H1 (cell line): ENCODE results near the gene NUP133. TPM values are rescaled to one million over a fixed set of nuclear protein-coding genes. Genes with fewer than 3 reads are reported as not detected.

Source experiments
- CTCF ChIA-PET: fragments of 300-600 bp; sonication (Branson Sonifier 250); formaldehyde crosslinking; loops from one replicate; lab custom pipeline; 2021; ENCODE audit not compliant: partially characterized antibody; lab: Charles Lee
- POLR2A ChIA-PET: fragments of 300-600 bp; sonication (Branson Sonifier 250); formaldehyde crosslinking; loops from one replicate; lab custom pipeline; 2021; ENCODE audit warnings: inconsistent platforms; ENCODE audit not compliant: partially characterized antibody; lab: Charles Lee
- DNase-seq, 2 experiments: peaks; one replicate each; pipeline versions ENCODE4 v3.0.0 to v3.0.0-alpha.2; 2010 to 2022; ENCODE audit warnings: low spot score in 2 of 2, low read depth in 1 of 2, mixed read lengths in 1 of 2
- FAIRE-seq: peaks from 2 replicates; lab custom pipeline; 2011; peaks lifted over from hg19 to GRCh38; lab: Jason Lieb, UNC
- H2AFZ ChIP-seq: 2 replicates; pipeline ENCODE4 v1.8.1; 2012; ENCODE audit warnings: low read length, inconsistent platforms
- H2AK5ac ChIP-seq: 2 replicates; pipeline ENCODE4 v1.6.1; 2013; ENCODE audit warnings: low read depth, low read length
- H2BK120ac ChIP-seq: replicated peaks from 2 replicates; pipeline ENCODE3; 2013; ENCODE audit warnings: low read depth, low read length, inconsistent platforms
- H2BK12ac ChIP-seq: 2 replicates; pipeline ENCODE4 v1.6.1; 2013; ENCODE audit warnings: low read depth, low read length
- H2BK15ac ChIP-seq: 2 replicates; pipeline ENCODE4 v1.6.1; 2013; ENCODE audit warnings: low read length
- H2BK20ac ChIP-seq: 2 replicates; pipeline ENCODE4 v1.6.1; 2013; ENCODE audit warnings: low read length
- H2BK5ac ChIP-seq: 2 replicates; pipeline ENCODE4 v1.6.1; 2013; ENCODE audit warnings: low read depth, low read length
- H3K14ac ChIP-seq: 2 replicates; pipeline ENCODE4 v1.6.1; 2013; ENCODE audit warnings: inconsistent platforms; ENCODE audit not compliant: insufficient read length
- H3K18ac ChIP-seq: 2 replicates; pipeline ENCODE4 v1.6.1; 2013; ENCODE audit warnings: low read length; ENCODE audit errors: extremely low read depth
- H3K23ac ChIP-seq: 2 replicates; pipeline ENCODE4 v1.6.1; 2013; ENCODE audit warnings: inconsistent platforms; ENCODE audit not compliant: insufficient read length
- H3K23me2 ChIP-seq: 2 replicates; pipeline ENCODE4 v1.6.1; 2013; ENCODE audit warnings: low read depth, low read length
- H3K27ac ChIP-seq: 2 replicates; pipeline ENCODE4 v1.6.1; 2011; ENCODE audit warnings: low read depth, low read length, inconsistent platforms
- H3K27me3 ChIP-seq, 4 experiments: replicated peaks in 1 of 4; 1 replicate in 1 of 4; 2 replicates in 3 of 4; pipeline versions ENCODE4 v1.6.1 to v1.8.1; 2011 to 2013; ENCODE audit warnings: low read length in 3 of 4, mild to moderate bottlenecking in 3 of 4, inconsistent platforms in 2 of 4, mixed read lengths in 2 of 4, moderate library complexity in 1 of 4; ENCODE audit not compliant: control insufficient read depth in 3 of 4, insufficient read depth in 3 of 4; ENCODE audit errors: extremely low read depth in 1 of 4
- H3K36me3 ChIP-seq, 4 experiments: 2 replicates each; pipeline versions ENCODE4 v1.6.1 to v1.8.1; 2011 to 2013; ENCODE audit warnings: mild to moderate bottlenecking in 4 of 4, low read length in 3 of 4, moderate library complexity in 2 of 4, control low read depth in 1 of 4, inconsistent platforms in 1 of 4; ENCODE audit not compliant: insufficient read depth in 4 of 4, control insufficient read depth in 2 of 4
- H3K4ac ChIP-seq: replicated peaks from 2 replicates; pipeline ENCODE3; 2013; ENCODE audit warnings: low read length, low read depth, mixed read lengths, inconsistent platforms; ENCODE audit not compliant: insufficient read length
- H3K4me1 ChIP-seq, 4 experiments: replicated peaks in 1 of 4; 1 replicate in 1 of 4; 2 replicates in 3 of 4; pipeline versions ENCODE4 v1.6.1 to v1.8.1; 2011 to 2013; ENCODE audit warnings: low read length in 3 of 4, inconsistent platforms in 2 of 4, mixed read lengths in 1 of 4; ENCODE audit not compliant: insufficient read depth in 4 of 4, control insufficient read depth in 3 of 4
- H3K4me2 ChIP-seq, 2 experiments: 2 replicates each; pipeline versions ENCODE4 v1.6.1 to v1.8.1; 2011 to 2013; ENCODE audit warnings: low read depth in 2 of 2, low read length in 2 of 2, control low read depth in 1 of 2, inconsistent platforms in 1 of 2, mild to moderate bottlenecking in 1 of 2; ENCODE audit not compliant: insufficient read depth in 1 of 2
- H3K4me3 ChIP-seq, 4 experiments: fragments of 200-600, 300-600 bp in 1 of 4; sonication (generic), shearing (Covaris generic), sonication (Bioruptor Twin) in 1 of 4; 2 replicates each; pipeline versions ENCODE4 v1.5.1 to v1.8.1; 2011 to 2016; ENCODE audit warnings: low read length in 4 of 4, low read depth in 3 of 4, control low read depth in 2 of 4, inconsistent platforms in 2 of 4, mild to moderate bottlenecking in 2 of 4, mixed read lengths in 1 of 4, moderate library complexity in 1 of 4; ENCODE audit not compliant: insufficient read depth in 2 of 4; ENCODE audit errors: extremely low read depth in 1 of 4
- H3K56ac ChIP-seq: replicated peaks from 2 replicates; pipeline ENCODE3; 2013; ENCODE audit warnings: low read depth, mild to moderate bottlenecking, mixed read lengths, low read length, inconsistent platforms; ENCODE audit not compliant: insufficient read length
- H3K79me1 ChIP-seq: 2 replicates; pipeline ENCODE4 v1.6.1; 2013; ENCODE audit warnings: low read depth, low read length, control low read depth
- H3K79me2 ChIP-seq, 2 experiments: 2 replicates each; pipeline versions ENCODE4 v1.6.1 to v1.8.1; 2012 to 2013; ENCODE audit warnings: low read length in 2 of 2, mild to moderate bottlenecking in 2 of 2, inconsistent platforms in 1 of 2; ENCODE audit not compliant: insufficient read depth in 2 of 2, control insufficient read depth in 1 of 2
- H3K9ac ChIP-seq, 4 experiments: replicated peaks in 1 of 4; 1 replicate in 1 of 4; 2 replicates in 3 of 4; pipeline versions ENCODE4 v1.6.1 to v1.8.1; 2011 to 2013; ENCODE audit warnings: low read depth in 3 of 4, low read length in 3 of 4, control low read depth in 2 of 4, mild to moderate bottlenecking in 2 of 4, moderate library complexity in 2 of 4, inconsistent platforms in 1 of 4; ENCODE audit errors: extremely low read depth in 1 of 4
- H3K9me3 ChIP-seq, 2 experiments: 2 replicates each; pipeline versions ENCODE4 v1.6.1 to v1.8.1; 2012 to 2013; ENCODE audit warnings: mild to moderate bottlenecking in 2 of 2, moderate library complexity in 2 of 2, control low read depth in 1 of 2, inconsistent platforms in 1 of 2, low read depth in 1 of 2, low read length in 1 of 2, mixed read lengths in 1 of 2; ENCODE audit not compliant: insufficient read depth in 2 of 2
- H4K20me1 ChIP-seq, 2 experiments: replicated peaks in 1 of 2; 2 replicates each; pipeline versions ENCODE3 to v1.8.1; 2011 to 2013; ENCODE audit warnings: inconsistent platforms in 2 of 2, low read length in 2 of 2, mild to moderate bottlenecking in 1 of 2; ENCODE audit not compliant: insufficient read depth in 2 of 2, control insufficient read depth in 1 of 2
- H4K5ac ChIP-seq: 2 replicates; pipeline ENCODE4 v1.6.1; 2013; ENCODE audit warnings: low read length, low read depth, mixed read lengths, inconsistent platforms; ENCODE audit not compliant: insufficient read length
- H4K8ac ChIP-seq: 2 replicates; pipeline ENCODE4 v1.8.0; 2013; ENCODE audit warnings: mild to moderate bottlenecking, moderate library complexity, low read length, inconsistent platforms; ENCODE audit not compliant: insufficient read depth; ENCODE audit errors: extremely low read depth
- H4K91ac ChIP-seq: replicated peaks from 2 replicates; pipeline ENCODE3; 2013; ENCODE audit warnings: low read length, mixed read lengths, inconsistent platforms; ENCODE audit not compliant: insufficient read length
- ATF3 ChIP-seq: IDR thresholded peaks from 2 replicates; pipeline ENCODE4 v1.6.1; 2011; ENCODE audit warnings: low read depth, mild to moderate bottlenecking, low read length; ENCODE audit not compliant: insufficient read depth
- CTBP2 ChIP-seq: IDR thresholded peaks from 2 replicates; pipeline ENCODE4 v1.7.0; 2011; ENCODE audit warnings: borderline replicate concordance, mild to moderate bottlenecking, moderate library complexity, mixed read lengths, low read length; ENCODE audit not compliant: insufficient read depth, insufficient read length
- EZH2 ChIP-seq: fragments of 200-600 bp; sonication (generic); IDR thresholded peaks from 2 replicates; pipeline ENCODE4 v1.7.1; 2012; ENCODE audit warnings: low read depth, mild to moderate bottlenecking, moderate library complexity, low read length, inconsistent platforms; ENCODE audit not compliant: severe bottlenecking
- GTF2F1 ChIP-seq: IDR thresholded peaks from 2 replicates; pipeline ENCODE4 v1.6.1; 2012; ENCODE audit warnings: low read depth, low read length, improper control_type of control experiment, borderline replicate concordance
- KDM1A ChIP-seq: fragments of 200-600, 300-600 bp; sonication (generic); IDR thresholded peaks from 2 replicates; pipeline ENCODE4 v1.7.1; 2016; ENCODE audit warnings: mild to moderate bottlenecking, low read length, borderline replicate concordance
- KDM4A ChIP-seq: IDR thresholded peaks from one replicate; pipeline ENCODE4 v1.7.1; 2012; ENCODE audit warnings: low read depth, mild to moderate bottlenecking, moderate library complexity, low read length, inconsistent platforms; ENCODE audit not compliant: severe bottlenecking
- KDM5A ChIP-seq: fragments of 200-600 bp; IDR thresholded peaks from 2 replicates; pipeline ENCODE4 v1.7.1; 2012; ENCODE audit warnings: mild to moderate bottlenecking, low read length, inconsistent platforms, mixed read lengths
- MAFK ChIP-seq: IDR thresholded peaks from 2 replicates; pipeline ENCODE4 v1.6.1; 2012; ENCODE audit warnings: low read depth, mild to moderate bottlenecking, improper control_type of control experiment, low read length
- MAX ChIP-seq: IDR thresholded peaks from 2 replicates; pipeline ENCODE4 v1.6.1; 2012; ENCODE audit warnings: inconsistent platforms
- NRF1 ChIP-seq: IDR thresholded peaks from 2 replicates; pipeline ENCODE4 v1.6.1; 2011; ENCODE audit warnings: mild to moderate bottlenecking, low read depth, low read length, improper control_type of control experiment
- POLR2A ChIP-seq, 2 experiments: IDR thresholded peaks; 1 replicate in 1 of 2; 2 replicates in 1 of 2; pipeline ENCODE4 v1.6.1; 2011; ENCODE audit warnings: low read depth in 2 of 2, low read length in 2 of 2, mild to moderate bottlenecking in 2 of 2; ENCODE audit errors: control extremely low read depth in 1 of 2
- RNF2 ChIP-seq: fragments of 200-900, 300-1000 bp; sonication (generic); IDR thresholded peaks from 2 replicates; pipeline ENCODE4 v1.7.1; 2016; ENCODE audit warnings: borderline replicate concordance, low read depth, mild to moderate bottlenecking, antibody characterized with exemption, low read length; ENCODE audit not compliant: poor library complexity, severe bottlenecking; ENCODE audit errors: missing control alignments
- ZNF274 ChIP-seq: IDR thresholded peaks from 2 replicates; pipeline ENCODE4 v1.7.0; 2012; ENCODE audit warnings: low read length, borderline replicate concordance; ENCODE audit errors: extremely low read depth
- WGBS, 2 experiments: shearing (Covaris generic) in 1 of 2; methylation state at CpG; one replicate each; pipeline versions ENCODE4 v1.1.6 to v1.1.7; 2013 to 2015; ENCODE audit warnings: low lambda C conversion rate in 2 of 2, mixed read lengths in 2 of 2, inconsistent platforms in 1 of 2, low coverage in 1 of 2, missing lambda C conversion rate in 1 of 2; ENCODE audit not compliant: insufficient replicate concordance in 2 of 2, insufficient coverage in 1 of 2, insufficient read length in 1 of 2; ENCODE audit errors: extremely low coverage in 1 of 2, missing lambda C conversion rate in 1 of 2; 5-methylcytosine and 5-hydroxymethylcytosine counted together
- polyA plus RNA-seq, 7 experiments: library from polyadenylated mRNA; depleted of rRNA in 3 of 7; stranded (reverse) in 5 of 7; unstranded in 2 of 7; fragments of >200 nt in 5 of 7; fragments of 200-250 nt in 2 of 7; gene quantifications; 1 replicate in 5 of 7; 2 replicates in 1 of 7; 4 replicates in 1 of 7; pipeline versions ENCODE4 v1.2.1 to v1.2.3, GENCODE V29; 2011 to 2013; ENCODE audit warnings: missing spikeins in 2 of 7, mixed read lengths in 2 of 7
- total RNA-seq: library from RNA; stranded (reverse); fragmentation: NEBNext Ultra II Directional; extraction: Animal tissue kit (Norgen Biotek cat#: 25700); gene quantifications from 2 replicates; pipeline ENCODE4 v1.2.1, GENCODE V29; 2021

NUP133 gene
- total and polyA plus RNA-seq, 2 of the 8 experiments (the other 6 are each of a cell fraction or from before 2014, with no cell fraction given) = 20.6 to 72.1 TPM

DNA sequence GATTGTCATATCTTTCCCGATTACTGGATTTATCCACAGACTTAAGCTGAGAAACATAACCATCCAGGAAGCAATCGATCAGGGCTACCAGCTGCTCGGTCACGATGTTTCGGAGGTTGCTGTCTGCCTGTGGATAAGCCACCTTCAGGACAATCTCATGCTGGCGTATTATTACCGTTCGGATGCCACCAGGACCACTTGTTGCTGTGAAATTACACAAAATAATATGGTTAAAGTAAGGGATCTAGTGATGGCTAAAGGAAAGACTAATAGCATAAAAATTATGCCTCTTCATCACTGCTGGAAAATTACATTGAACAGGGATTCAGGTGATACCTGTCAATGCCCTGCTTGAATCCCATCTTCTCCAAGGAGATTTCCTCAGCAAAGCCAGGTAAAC lies 43.5 kb downstream of the NUP133 start:
- no peaks in the 10 kb centered on the region for H3K79me2 ChIP-seq
- no peak overlapping the region for H4K91ac ChIP-seq
- H3K23me2 ChIP-seq = no peaks in the 10 kb centered on the region
- H4K5ac ChIP-seq = no peak overlapping the region
- H3K4me2 ChIP-seq = no peak overlapping the region
- H3K23ac ChIP-seq = no peak overlapping the region
- no peak overlapping the region for H2BK15ac ChIP-seq
- H2AFZ ChIP-seq = no peak overlapping the region
- H3K9me3 ChIP-seq = no peaks in the 10 kb centered on the region
- H4K20me1 ChIP-seq = no peaks in the 10 kb centered on the region
- H2BK12ac ChIP-seq = no peak overlapping the region
- H3K27me3 ChIP-seq = no peaks in the 10 kb centered on the region
- DNase-seq (no peak), FAIRE-seq (no peak)
- H3K27ac ChIP-seq = no peak overlapping the region
- no peak overlapping the region for H3K14ac ChIP-seq
- 95% methylated on average over 8 of the region's 8 CpGs; no CpG with 5 or more reads in 1 of the 2 experiments for WGBS, 2 experiments
- no peak overlapping the region for H3K4me3 ChIP-seq
- POLR2A ChIA-PET = interaction anchor here (0.7 kb wide), 1 partner anchor 133 kb away, joined by 4 read pairs; no protein-coding TSS in a partner anchor
- no peak overlapping the region for H2AK5ac ChIP-seq
- no peak overlapping the region for H3K18ac ChIP-seq
- no peak overlapping the region for H4K8ac ChIP-seq
- H3K9ac ChIP-seq = no peak overlapping the region
- no peak overlapping the region for H2BK5ac ChIP-seq
- H3K4me1 ChIP-seq = no peaks in the 10 kb centered on the region
- no peak overlapping the region for H3K56ac ChIP-seq
- no peak overlapping the region for H3K4ac ChIP-seq
- H2BK20ac ChIP-seq = no peak overlapping the region
- CTCF ChIA-PET = interaction anchor here (0.6 kb wide), 1 partner anchor 19 kb away, joined by 3 read pairs; no protein-coding TSS in a partner anchor
- no peak overlapping the region for H2BK120ac ChIP-seq
- H3K36me3 ChIP-seq = peaks cover 23 to 72% (median 50%) of the 10 kb centered on the region in 4 experiments
- no peaks in the 10 kb centered on the region; the same call in 1 of the 2 replicates for H3K79me1 ChIP-seq
- TF ChIP-seq GTF2F1 (no peak), NRF1 (no peak), MAX (no peak), POLR2A (IDR thresholded peaks at IDR 0.05; ENCODE audit: control extremely low read depth in 1 of 2, low read depth in 2 of 2, low read length in 2 of 2) (no peak), KDM4A (no peak), KDM5A (no peak), CTBP2 (no peak), ZNF274 (no peak), EZH2 (no peak), KDM1A (no peak), MAFK (no peak), ATF3 (no peak), RNF2 (no peak)
